ENCODE data around the gene TRNP1. TPM values are rescaled to one million over a fixed set of nuclear protein-coding genes. Genes with fewer than 3 reads are reported as not detected.

The TRNP1 gene
- total RNA-seq, 1 experiment from 2014 or later = 7.9 TPM

- CTCF ChIA-PET = interaction anchor here (0.6 kb wide), 1 partner anchor 13 kb away, joined by 3 read pairs; no protein-coding TSS in a partner anchor
- Histone ChIP-seq H3K4me1 (replicated peaks; ENCODE audit: insufficient read depth) (peaks cover 50% of the 10 kb centered on the region), H3K9me2 (ENCODE audit: insufficient read depth) (no peaks in the 10 kb centered on the region), H3K27me3 (ENCODE audit: insufficient read depth, low read depth) (no peaks in the 10 kb centered on the region), H2AFZ (no peak overlapping the region), H3K36me3 (ENCODE audit: low read depth) (no peaks in the 10 kb centered on the region), H3K27ac (peak overlapping the region; percentile 79), H3F3A (ENCODE audit: insufficient read depth, low read depth) (peaks cover 41% of the 10 kb centered on the region), H3K4me3 (no peak overlapping the region), H4K20me1 (ENCODE audit: insufficient read depth) (no peaks in the 10 kb centered on the region), H3K4me2 (peak overlapping the region; percentile 46; the same call in 1 of the 2 replicates), H3K79me2 (ENCODE audit: low read depth) (0 out of 2 replicates have a peak, but pooled peaks cover 2% of the 10 kb centered on the region), H3K9me3 (ENCODE audit: insufficient read depth, low read depth) (no peaks in the 10 kb centered on the region)
- BruUV-seq (replicated peaks) = no TSS peak
- TF ChIP-seq, protein P1, sequence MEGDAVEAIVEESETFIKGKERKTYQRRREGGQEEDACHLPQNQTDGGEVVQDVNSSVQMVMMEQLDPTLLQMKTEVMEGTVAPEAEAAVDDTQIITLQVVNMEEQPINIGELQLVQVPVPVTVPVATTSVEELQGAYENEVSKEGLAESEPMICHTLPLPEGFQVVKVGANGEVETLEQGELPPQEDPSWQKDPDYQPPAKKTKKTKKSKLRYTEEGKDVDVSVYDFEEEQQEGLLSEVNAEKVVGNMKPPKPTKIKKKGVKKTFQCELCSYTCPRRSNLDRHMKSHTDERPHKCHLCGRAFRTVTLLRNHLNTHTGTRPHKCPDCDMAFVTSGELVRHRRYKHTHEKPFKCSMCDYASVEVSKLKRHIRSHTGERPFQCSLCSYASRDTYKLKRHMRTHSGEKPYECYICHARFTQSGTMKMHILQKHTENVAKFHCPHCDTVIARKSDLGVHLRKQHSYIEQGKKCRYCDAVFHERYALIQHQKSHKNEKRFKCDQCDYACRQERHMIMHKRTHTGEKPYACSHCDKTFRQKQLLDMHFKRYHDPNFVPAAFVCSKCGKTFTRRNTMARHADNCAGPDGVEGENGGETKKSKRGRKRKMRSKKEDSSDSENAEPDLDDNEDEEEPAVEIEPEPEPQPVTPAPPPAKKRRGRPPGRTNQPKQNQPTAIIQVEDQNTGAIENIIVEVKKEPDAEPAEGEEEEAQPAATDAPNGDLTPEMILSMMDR (conservative IDR thresholded peaks at IDR 0.05) = no peak
- TF ChIP-seq EZH2 (IDR thresholded peaks at IDR 0.05; ENCODE audit: low read depth) = no peak
- DNase-seq = no peak
- POLR2A ChIA-PET (ENCODE audit: unreplicated experiment) = interaction anchor here (0.6 to 0.7 kb wide), 4 partner anchors 24 to 957 kb away, joined by 5 to 12 read pairs (median 5); no protein-coding TSS in a partner anchor
- intact Hi-C loops (cut with micrococcal nuclease; ENCODE audit: unreplicated experiment) = loop anchor here (2.0 to 5.0 kb wide), 2 partner anchors 13 to 160 kb away; no protein-coding TSS in a partner anchor
Observed at GRCh38 chr1:27011976-27012563, 18.6 kb downstream of the TRNP1 start.

GRCh38 chr1:27015260-27015659, 21.8 kb downstream of the TRNP1 start:
- Histone ChIP-seq H3K4me1 (replicated peaks; ENCODE audit: insufficient read depth) (peaks cover 33% of the 10 kb centered on the region), H3K79me2 (ENCODE audit: low read depth) (no peaks in the 10 kb centered on the region), H3F3A (ENCODE audit: insufficient read depth, low read depth) (peaks cover 30% of the 10 kb centered on the region), H3K27ac (no peak overlapping the region), H3K9me3 (ENCODE audit: insufficient read depth, low read depth) (no peaks in the 10 kb centered on the region), H3K36me3 (ENCODE audit: low read depth) (no peaks in the 10 kb centered on the region), H3K9me2 (ENCODE audit: insufficient read depth) (no peaks in the 10 kb centered on the region), H2AFZ (no peak overlapping the region), H3K27me3 (ENCODE audit: insufficient read depth, low read depth) (no peaks in the 10 kb centered on the region), H3K4me3 (no peak overlapping the region), H3K4me2 (no peak overlapping the region), H4K20me1 (ENCODE audit: insufficient read depth) (no peaks in the 10 kb centered on the region)
- ChIA-PET POLR2A (ENCODE audit: unreplicated experiment) (no interaction called here), CTCF (interaction anchor here (0.7 kb wide), 1 partner anchor 166 kb away, joined by 4 read pairs; no protein-coding TSS in a partner anchor)
- no peak for TF ChIP-seq EZH2 (IDR thresholded peaks at IDR 0.05; ENCODE audit: low read depth)
- TF ChIP-seq, protein P1 (conservative IDR thresholded peaks at IDR 0.05) = no peak
- no TSS peak for BruUV-seq (replicated peaks)
- intact Hi-C loops (cut with micrococcal nuclease; ENCODE audit: unreplicated experiment) = no loop called here
- DNase-seq = no peak

DNA sequence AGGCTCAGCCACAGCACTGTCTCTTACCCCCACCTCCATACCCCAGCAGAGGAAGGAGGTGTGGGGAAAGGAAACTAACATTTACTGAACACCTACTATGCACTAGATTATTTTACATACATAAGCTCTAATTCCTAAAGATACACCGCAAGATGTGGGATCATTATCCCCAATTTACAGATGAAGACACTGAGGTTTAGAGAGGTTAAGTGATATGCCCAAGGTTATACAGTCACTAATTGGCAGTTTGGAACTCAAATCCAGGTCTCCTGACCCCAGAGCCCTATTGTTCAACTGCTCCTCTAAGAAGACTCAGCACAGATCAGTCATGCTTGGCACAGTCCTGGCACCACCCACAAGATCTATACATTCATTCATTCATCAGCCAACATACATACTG, 22.9 kb downstream of the TRNP1 start:
- no peak overlapping the region for H3K4me2 ChIP-seq
- no peak overlapping the region for H3K4me3 ChIP-seq
- H3K79me2 ChIP-seq (ENCODE audit: low read depth) = no peaks in the 10 kb centered on the region
- H3F3A ChIP-seq (ENCODE audit: insufficient read depth, low read depth) = peaks cover 22% of the 10 kb centered on the region
- intact Hi-C loops (cut with micrococcal nuclease; ENCODE audit: unreplicated experiment) = no loop called here
- ChIA-PET CTCF (no interaction called here), POLR2A (ENCODE audit: unreplicated experiment) (no interaction called here)
- H3K27ac ChIP-seq = no peak overlapping the region
- no peak overlapping the region for H2AFZ ChIP-seq
- DNase-seq = no peak
- no peak for TF ChIP-seq EZH2 (IDR thresholded peaks at IDR 0.05; ENCODE audit: low read depth)
- TF ChIP-seq, protein P1 (conservative IDR thresholded peaks at IDR 0.05) = no peak
- H3K27me3 ChIP-seq (ENCODE audit: insufficient read depth, low read depth) = no peaks in the 10 kb centered on the region
- peaks cover 24% of the 10 kb centered on the region for H3K4me1 ChIP-seq (replicated peaks; ENCODE audit: insufficient read depth)
- no TSS peak for BruUV-seq (replicated peaks)
- H4K20me1 ChIP-seq (ENCODE audit: insufficient read depth) = no peaks in the 10 kb centered on the region
- H3K9me3 ChIP-seq (ENCODE audit: insufficient read depth, low read depth) = no peaks in the 10 kb centered on the region
- no peaks in the 10 kb centered on the region for H3K36me3 ChIP-seq (ENCODE audit: low read depth)
- H3K9me2 ChIP-seq (ENCODE audit: insufficient read depth) = no peaks in the 10 kb centered on the region

Data from PC-9 (cell line).